H1 (cell line): ENCODE data around the gene BICDL1. TPM values are rescaled to one million over a fixed set of nuclear protein-coding genes. Genes with fewer than 3 reads are reported as not detected.
A peak's percentile ranks its signal among the peaks of the same experiment; 100 is the strongest.

Experiments
- CREB1 ChIP-seq: IDR thresholded peaks from 2 replicates; pipeline ENCODE4 v1.6.1; 2012; ENCODE audit warnings: inconsistent platforms
- EZH2 ChIP-seq: fragments of 200-600 bp; sonication (generic); IDR thresholded peaks from 2 replicates; pipeline ENCODE4 v1.7.1; 2012; ENCODE audit warnings: low read depth, mild to moderate bottlenecking, moderate library complexity, low read length, inconsistent platforms; ENCODE audit not compliant: severe bottlenecking
- HDAC2 ChIP-seq, 2 experiments: fragments of 300-600 bp in 1 of 2; sonication (generic) in 1 of 2; IDR thresholded peaks; 2 replicates each; pipeline ENCODE4 v1.6.1; 2011 to 2012; ENCODE audit warnings: low read depth in 2 of 2, low read length in 2 of 2, mild to moderate bottlenecking in 2 of 2, moderate library complexity in 2 of 2, borderline replicate concordance in 1 of 2, inconsistent platforms in 1 of 2
- KDM4A ChIP-seq: IDR thresholded peaks from one replicate; pipeline ENCODE4 v1.7.1; 2012; ENCODE audit warnings: low read depth, mild to moderate bottlenecking, moderate library complexity, low read length, inconsistent platforms; ENCODE audit not compliant: severe bottlenecking
- POLR2A ChIP-seq, 2 experiments: IDR thresholded peaks; 1 replicate in 1 of 2; 2 replicates in 1 of 2; pipeline ENCODE4 v1.6.1; 2011; ENCODE audit warnings: low read depth in 2 of 2, low read length in 2 of 2, mild to moderate bottlenecking in 2 of 2; ENCODE audit errors: control extremely low read depth in 1 of 2
- POLR2AphosphoS5 ChIP-seq: IDR thresholded peaks from 2 replicates; pipeline ENCODE4 v1.6.1; 2011; ENCODE audit warnings: low read depth, low read length
- SIN3A ChIP-seq, 2 experiments: IDR thresholded peaks in 1 of 2; conservative IDR thresholded peaks in 1 of 2; 2 replicates each; pipeline ENCODE4 v1.6.1; 2011 to 2012; ENCODE audit warnings: low read length in 2 of 2, improper control_type of control experiment in 1 of 2, low read depth in 1 of 2, mild to moderate bottlenecking in 1 of 2
- SP4 ChIP-seq: IDR thresholded peaks from 2 replicates; pipeline ENCODE4 v1.6.1; 2012; ENCODE audit warnings: low read length, inconsistent platforms
- SUZ12 ChIP-seq: fragments of 200-600 bp; sonication (generic); IDR thresholded peaks from 2 replicates; pipeline ENCODE4 v1.6.1; 2012; ENCODE audit warnings: mild to moderate bottlenecking, inconsistent platforms, low read length, moderate library complexity, mixed read lengths
- polyA plus RNA-seq, 7 experiments: library from polyadenylated mRNA; depleted of rRNA in 3 of 7; stranded (reverse) in 5 of 7; unstranded in 2 of 7; fragments of >200 nt in 5 of 7; fragments of 200-250 nt in 2 of 7; gene quantifications; 1 replicate in 5 of 7; 2 replicates in 1 of 7; 4 replicates in 1 of 7; pipeline versions ENCODE4 v1.2.1 to v1.2.3, GENCODE V29; 2011 to 2013; ENCODE audit warnings: missing spikeins in 2 of 7, mixed read lengths in 2 of 7
- total RNA-seq: library from RNA; stranded (reverse); fragmentation: NEBNext Ultra II Directional; extraction: Animal tissue kit (Norgen Biotek cat#: 25700); gene quantifications from 2 replicates; pipeline ENCODE4 v1.2.1, GENCODE V29; 2021
- TF ChIP-seq, protein P1 (sequence below): IDR thresholded peaks from 2 replicates; pipeline ENCODE4 v1.6.1; 2012; ENCODE audit warnings: inconsistent platforms
- TF ChIP-seq, protein P2 (sequence below), 3 experiments: IDR thresholded peaks; 1 replicate in 2 of 3; 2 replicates in 1 of 3; pipeline versions ENCODE4 v1.5.1 to v1.6.1; 2011; ENCODE audit warnings: low read length in 3 of 3, mild to moderate bottlenecking in 3 of 3, inconsistent platforms in 2 of 3, low read depth in 1 of 3, moderate library complexity in 1 of 3; ENCODE audit not compliant: insufficient read depth in 1 of 3; ENCODE audit errors: control extremely low read depth in 1 of 3

The BICDL1 gene
- total and polyA plus RNA-seq, 2 of the 8 experiments (the other 6 are each of a cell fraction or from before 2014, with no cell fraction given): 17.2 to 25.9 TPM

DNA sequence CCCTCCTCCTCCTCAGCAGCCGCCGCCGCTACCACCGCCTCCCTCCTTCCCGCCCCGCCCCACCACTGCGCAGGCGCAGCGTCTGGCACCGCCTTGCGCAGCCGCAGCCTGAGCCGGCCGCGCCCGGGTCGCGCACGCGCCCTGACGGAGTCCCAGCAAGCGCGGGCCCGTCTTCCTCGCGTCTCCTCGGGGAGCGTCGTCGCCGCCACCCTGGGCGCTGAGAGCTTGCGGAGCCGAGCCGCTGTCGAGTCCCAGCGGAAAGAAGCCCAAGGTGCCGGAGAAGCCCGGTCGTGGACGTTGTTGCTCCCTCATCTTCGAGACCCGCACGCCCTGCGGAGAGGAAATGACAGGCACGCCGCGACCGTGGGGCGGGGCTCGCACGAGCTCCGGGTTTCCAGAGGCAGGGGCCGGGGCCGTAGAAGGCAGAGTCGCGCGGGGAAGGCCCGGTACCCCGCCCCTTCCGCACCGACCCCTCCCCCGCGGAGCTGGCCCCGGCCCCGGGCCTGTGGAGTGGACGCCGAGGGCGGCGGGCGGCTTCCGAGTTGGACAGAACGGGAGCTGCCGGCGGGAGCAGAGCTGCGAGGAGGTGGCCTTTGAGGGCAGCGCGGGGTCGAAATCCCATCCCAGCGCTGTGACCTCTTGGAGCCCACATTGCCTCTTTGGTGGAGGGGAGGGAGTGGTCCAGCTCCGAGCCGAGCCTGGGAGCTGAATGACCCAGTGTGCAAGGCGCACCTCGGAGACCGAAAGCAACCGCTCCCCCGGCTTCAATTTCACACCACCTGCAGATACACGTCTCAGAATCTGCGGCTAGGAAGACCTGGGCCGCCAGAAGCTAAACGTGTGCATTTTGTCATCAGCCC, 128.0 kb downstream of the BICDL1 start (continued):
- TF ChIP-seq HDAC2 (IDR thresholded peaks at IDR 0.05; ENCODE audit: borderline replicate concordance in 1 of 2, low read depth in 2 of 2, low read length in 2 of 2) (0 out of 4 replicates have a peak, but pooled peaks of 1 of the 2 experiments have one; percentile 9), POLR2AphosphoS5 (peak; percentile 50; the same call in 1 of the 2 replicates), SUZ12 (no peak), EZH2 (no peak), SP4 (peak; percentile 95), CREB1 (no peak; the same call in 1 of the 2 replicates), SIN3A (conservative IDR thresholded peaks at IDR 0.05 in 1 of 2, IDR thresholded peaks at IDR 0.05 in 1 of 2; ENCODE audit: low read depth in 1 of 2, low read length in 2 of 2) (peak; percentile 69 to 89; a peak in 3 of 4 replicates), KDM4A (peak; percentile 80), POLR2A (IDR thresholded peaks at IDR 0.05; ENCODE audit: control extremely low read depth in 1 of 2, low read depth in 2 of 2, low read length in 2 of 2) (peak in 1 of 2 experiments; percentile 57; a peak in 2 of 3 replicates)
- TF ChIP-seq, protein P1, sequence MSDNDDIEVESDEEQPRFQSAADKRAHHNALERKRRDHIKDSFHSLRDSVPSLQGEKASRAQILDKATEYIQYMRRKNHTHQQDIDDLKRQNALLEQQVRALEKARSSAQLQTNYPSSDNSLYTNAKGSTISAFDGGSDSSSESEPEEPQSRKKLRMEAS: peak; percentile 71
- TF ChIP-seq, protein P2, sequence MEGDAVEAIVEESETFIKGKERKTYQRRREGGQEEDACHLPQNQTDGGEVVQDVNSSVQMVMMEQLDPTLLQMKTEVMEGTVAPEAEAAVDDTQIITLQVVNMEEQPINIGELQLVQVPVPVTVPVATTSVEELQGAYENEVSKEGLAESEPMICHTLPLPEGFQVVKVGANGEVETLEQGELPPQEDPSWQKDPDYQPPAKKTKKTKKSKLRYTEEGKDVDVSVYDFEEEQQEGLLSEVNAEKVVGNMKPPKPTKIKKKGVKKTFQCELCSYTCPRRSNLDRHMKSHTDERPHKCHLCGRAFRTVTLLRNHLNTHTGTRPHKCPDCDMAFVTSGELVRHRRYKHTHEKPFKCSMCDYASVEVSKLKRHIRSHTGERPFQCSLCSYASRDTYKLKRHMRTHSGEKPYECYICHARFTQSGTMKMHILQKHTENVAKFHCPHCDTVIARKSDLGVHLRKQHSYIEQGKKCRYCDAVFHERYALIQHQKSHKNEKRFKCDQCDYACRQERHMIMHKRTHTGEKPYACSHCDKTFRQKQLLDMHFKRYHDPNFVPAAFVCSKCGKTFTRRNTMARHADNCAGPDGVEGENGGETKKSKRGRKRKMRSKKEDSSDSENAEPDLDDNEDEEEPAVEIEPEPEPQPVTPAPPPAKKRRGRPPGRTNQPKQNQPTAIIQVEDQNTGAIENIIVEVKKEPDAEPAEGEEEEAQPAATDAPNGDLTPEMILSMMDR (IDR thresholded peaks at IDR 0.05; ENCODE audit: control extremely low read depth in 1 of 3, insufficient read depth in 1 of 3, low read depth in 1 of 3, low read length in 3 of 3): no peak
